Right lobe of liver (tissue), 6 donors: ENCODE measurements around the gene MTA2. TPM values are rescaled to one million over a fixed set of nuclear protein-coding genes. Genes with fewer than 3 reads are reported as not detected.

ENCODE experiments used
- ATAC-seq, 4 donors: fragments of 200-7000 bp; cut with Tn5 transposase; one replicate each; pipeline ENCODE4 v1.9.1; 2020; ENCODE audit warnings: mild to moderate bottlenecking in 4 of 4, moderate library complexity in 4 of 4
- DNase-seq, 3 donors: peaks; one replicate each; pipeline ENCODE4 v3.0.0-alpha.2; 2020
- H3K27ac ChIP-seq, 3 donors: fragments of 200-600 bp; one replicate each; pipeline ENCODE4 v1.8.0; 2022
- H3K27me3 ChIP-seq, 2 donors: fragments of 200-600 bp; one replicate each; pipeline ENCODE4 v1.8.0; 2022
- H3K36me3 ChIP-seq, 4 donors: fragments of 200-600 bp; sonication (generic) in 1 of 4; one replicate each; pipeline versions ENCODE4 v1.5.1 to v1.8.0; 2017 to 2022; ENCODE audit warnings: control low read depth in 1 of 4
- H3K4me1 ChIP-seq, 4 donors: fragments of 200-600 bp; sonication (generic) in 1 of 4; one replicate each; pipeline versions ENCODE4 v1.5.1 to v1.8.0; 2017 to 2022; ENCODE audit warnings: control low read depth in 1 of 4
- H3K4me3 ChIP-seq, 3 donors: fragments of 200-600 bp; one replicate each; pipeline ENCODE4 v1.8.0; 2022
- H3K9me3 ChIP-seq, 4 donors: fragments of 200-600 bp; sonication (generic) in 1 of 4; one replicate each; pipeline versions ENCODE4 v1.5.1 to v1.8.0; 2017 to 2022; ENCODE audit warnings: control low read depth in 1 of 4
- POLR2A ChIP-seq: fragments of 450-650 bp; IDR thresholded peaks from one replicate; pipeline ENCODE4 v1.6.1; 2017; ENCODE audit warnings: antibody characterized with exemption, mild to moderate bottlenecking
- WGBS: methylation state at CpG from one replicate; pipeline ENCODE4 v1.1.6; 2018; ENCODE audit warnings: low coverage, low lambda C conversion rate; ENCODE audit not compliant: insufficient coverage; ENCODE audit errors: missing lambda C conversion rate; 5-methylcytosine and 5-hydroxymethylcytosine counted together
- intact Hi-C, 2 donors: fragments of 100-400 bp; cut with DNase I; formaldehyde crosslinking; loops; one replicate each; pipeline versions ENCODE4 v1.11.2 to v1.14.1; 2022
- total RNA-seq, 6 experiments: library from RNA; depleted of rRNA in 2 of 6; stranded (reverse); fragments of >200 nt in 2 of 6; fragmentation: NEBNext Ultra II Directional in 3 of 6; extraction: Animal tissue kit (Norgen Biotek cat#: 25700) in 3 of 6; gene quantifications; one replicate each; pipeline versions ENCODE4 v1.1.0 to v1.2.4, GENCODE V29; 2016 to 2023
- TF ChIP-seq, protein P1 (sequence below), 4 donors: fragments of 200-600 bp in 3 of 4; fragments of 450-650 bp in 1 of 4; IDR thresholded peaks; one replicate each; pipeline versions ENCODE4 v1.5.1 to v1.8.0; 2016 to 2022; ENCODE audit warnings: antibody characterized with exemption in 4 of 4, mild to moderate bottlenecking in 2 of 4
- donor health status: DM: no; HTN: yes; CAD: no.
- donor health status: DM: no; HTN: no; CAD: no.
- donor health status: DM: no; HTN: no; CAD: no.
- donor health status: DM: no; HTN: yes; CAD: no.
- donor health status: DM: no; HTN: yes; CAD: no.

MTA2 gene
- total RNA-seq, 6 experiments from 2014 or later = 20.0 to 38.0 (median 31.8) TPM

DNA sequence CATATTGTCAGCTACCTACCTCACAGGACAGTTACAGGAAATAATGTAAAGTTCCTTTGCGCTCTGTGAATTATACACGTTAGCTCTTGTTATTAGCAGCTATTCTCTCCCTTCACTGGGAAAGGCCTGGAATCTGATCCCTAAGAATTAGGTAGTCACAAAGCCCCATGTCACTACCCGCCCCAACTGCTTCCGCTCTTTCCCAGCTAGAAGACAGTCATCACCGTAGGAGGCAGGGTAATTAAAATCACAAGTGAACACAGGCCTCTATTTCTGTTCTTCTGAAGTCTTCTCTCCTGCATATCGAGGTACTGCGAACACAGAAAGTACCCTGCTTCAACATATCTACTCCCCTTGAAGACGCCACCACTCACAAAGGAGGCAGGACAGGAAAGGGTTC lies 42.5 kb downstream of the MTA2 start:
- no peak for TF ChIP-seq POLR2A
- TF ChIP-seq, protein P1, sequence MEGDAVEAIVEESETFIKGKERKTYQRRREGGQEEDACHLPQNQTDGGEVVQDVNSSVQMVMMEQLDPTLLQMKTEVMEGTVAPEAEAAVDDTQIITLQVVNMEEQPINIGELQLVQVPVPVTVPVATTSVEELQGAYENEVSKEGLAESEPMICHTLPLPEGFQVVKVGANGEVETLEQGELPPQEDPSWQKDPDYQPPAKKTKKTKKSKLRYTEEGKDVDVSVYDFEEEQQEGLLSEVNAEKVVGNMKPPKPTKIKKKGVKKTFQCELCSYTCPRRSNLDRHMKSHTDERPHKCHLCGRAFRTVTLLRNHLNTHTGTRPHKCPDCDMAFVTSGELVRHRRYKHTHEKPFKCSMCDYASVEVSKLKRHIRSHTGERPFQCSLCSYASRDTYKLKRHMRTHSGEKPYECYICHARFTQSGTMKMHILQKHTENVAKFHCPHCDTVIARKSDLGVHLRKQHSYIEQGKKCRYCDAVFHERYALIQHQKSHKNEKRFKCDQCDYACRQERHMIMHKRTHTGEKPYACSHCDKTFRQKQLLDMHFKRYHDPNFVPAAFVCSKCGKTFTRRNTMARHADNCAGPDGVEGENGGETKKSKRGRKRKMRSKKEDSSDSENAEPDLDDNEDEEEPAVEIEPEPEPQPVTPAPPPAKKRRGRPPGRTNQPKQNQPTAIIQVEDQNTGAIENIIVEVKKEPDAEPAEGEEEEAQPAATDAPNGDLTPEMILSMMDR (IDR thresholded peaks at IDR 0.05) = no peak
- no peak for DNase-seq
- intact Hi-C loops = loop anchor here in 1 of 2 donors (5.0 kb wide), 1 partner anchor 137 kb away; no protein-coding TSS in a partner anchor
- peaks cover 0 to 31% (median 12%) of the 10 kb centered on the region in 4 donors for H3K4me1 ChIP-seq
- no peak overlapping the region for H3K4me3 ChIP-seq
- 75% methylated on average over 8 of the region's 8 CpGs for WGBS
- no peaks in the 10 kb centered on the region for H3K9me3 ChIP-seq
- peaks cover 0 to 46% (median 19%) of the 10 kb centered on the region in 4 donors for H3K36me3 ChIP-seq
- ATAC-seq = no peak
- H3K27ac ChIP-seq = no peak overlapping the region
- no peaks in the 10 kb centered on the region for H3K27me3 ChIP-seq

DNA sequence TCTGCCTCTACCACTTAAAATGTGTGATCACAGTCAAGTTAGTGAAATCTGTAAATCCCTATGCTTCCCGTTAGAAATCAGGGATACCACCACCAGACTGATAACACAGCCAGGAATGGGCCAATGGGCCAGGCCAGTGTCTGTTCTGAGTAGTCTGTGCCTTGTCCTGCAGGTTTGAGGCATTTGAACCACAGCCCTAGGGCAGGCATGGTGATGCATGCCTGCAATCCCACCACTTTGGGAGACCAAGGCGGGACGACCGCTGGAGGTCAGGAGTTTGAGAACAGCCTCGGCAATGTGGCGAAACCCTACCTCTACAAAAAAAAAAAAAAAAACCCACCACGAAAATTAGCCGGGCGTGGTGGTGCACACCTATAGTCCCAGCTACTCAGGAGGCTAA lies 43.0 kb downstream of the MTA2 start:
- H3K36me3 ChIP-seq = peaks cover 0 to 42% (median 19%) of the 10 kb centered on the region in 4 donors
- no peaks in the 10 kb centered on the region for H3K27me3 ChIP-seq
- H3K27ac ChIP-seq = no peak overlapping the region
- no peak for ATAC-seq
- TF ChIP-seq POLR2A = no peak
- TF ChIP-seq, protein P1 (IDR thresholded peaks at IDR 0.05) = no peak
- WGBS = 68% methylated on average over 3 of the region's 9 CpGs
- H3K9me3 ChIP-seq = no peaks in the 10 kb centered on the region
- H3K4me3 ChIP-seq = no peak overlapping the region
- intact Hi-C loops = loop anchor here in 1 of 2 donors (5.0 kb wide), 1 partner anchor 136 kb away; no protein-coding TSS in a partner anchor
- peak in 1 of 3 donors; percentile 25 for DNase-seq
- peaks cover 0 to 36% (median 14%) of the 10 kb centered on the region in 4 donors for H3K4me1 ChIP-seq

DNA sequence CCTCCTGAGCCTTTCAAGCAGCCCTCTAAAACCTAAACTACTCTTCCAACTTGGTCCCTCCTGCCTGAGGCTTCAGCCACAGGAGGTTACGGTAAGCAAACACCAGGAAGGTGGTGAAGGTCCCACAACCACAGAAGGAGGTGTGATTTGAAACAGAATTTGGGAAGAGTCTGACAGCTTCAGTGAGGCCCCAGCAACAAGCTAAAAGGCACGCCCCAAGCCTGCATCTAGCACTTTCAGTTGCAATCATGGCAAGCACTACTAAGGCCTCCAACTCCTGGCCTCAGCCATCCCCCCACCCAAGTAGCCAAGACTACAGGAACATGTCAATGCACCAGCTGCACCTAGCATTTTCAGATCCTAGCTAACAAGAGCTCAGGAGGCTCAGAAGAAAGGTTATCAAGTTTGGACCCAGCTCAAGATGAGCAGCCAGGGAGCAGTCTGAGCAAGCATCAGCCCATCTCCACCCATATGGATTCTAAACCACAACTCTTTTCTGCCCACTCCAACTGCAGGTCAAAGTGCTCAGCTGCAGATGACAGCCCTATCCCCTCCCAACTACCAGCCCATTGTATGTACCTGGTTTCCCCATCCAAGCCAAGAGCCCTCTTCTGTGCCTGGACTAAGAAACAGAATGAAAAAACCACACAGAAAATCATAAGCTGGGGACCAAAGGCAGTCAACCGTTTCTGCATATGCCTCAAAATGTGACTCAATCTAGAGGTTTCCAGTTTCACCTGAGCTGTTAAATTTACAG lies 44.6 kb downstream of the MTA2 start:
- H3K4me3 ChIP-seq = no peak overlapping the region
- peak overlapping the region; percentile 44 to 86 (median 45) for H3K27ac ChIP-seq
- no peak for ATAC-seq
- peak in 1 of 3 donors; percentile 27 for DNase-seq
- 38% methylated on average over 2 of the region's 3 CpGs for WGBS
- intact Hi-C loops = loop anchor here in 1 of 2 donors (5.0 kb wide), 1 partner anchor 135 kb away; no protein-coding TSS in a partner anchor
- peaks cover 0 to 34% (median 11%) of the 10 kb centered on the region in 4 donors for H3K36me3 ChIP-seq
- H3K4me1 ChIP-seq = peaks cover 0 to 52% (median 22%) of the 10 kb centered on the region in 4 donors
- no peaks in the 10 kb centered on the region for H3K9me3 ChIP-seq
- H3K27me3 ChIP-seq = no peaks in the 10 kb centered on the region
- TF ChIP-seq POLR2A = no peak
- TF ChIP-seq, protein P1 (IDR thresholded peaks at IDR 0.05) = no peak

DNA sequence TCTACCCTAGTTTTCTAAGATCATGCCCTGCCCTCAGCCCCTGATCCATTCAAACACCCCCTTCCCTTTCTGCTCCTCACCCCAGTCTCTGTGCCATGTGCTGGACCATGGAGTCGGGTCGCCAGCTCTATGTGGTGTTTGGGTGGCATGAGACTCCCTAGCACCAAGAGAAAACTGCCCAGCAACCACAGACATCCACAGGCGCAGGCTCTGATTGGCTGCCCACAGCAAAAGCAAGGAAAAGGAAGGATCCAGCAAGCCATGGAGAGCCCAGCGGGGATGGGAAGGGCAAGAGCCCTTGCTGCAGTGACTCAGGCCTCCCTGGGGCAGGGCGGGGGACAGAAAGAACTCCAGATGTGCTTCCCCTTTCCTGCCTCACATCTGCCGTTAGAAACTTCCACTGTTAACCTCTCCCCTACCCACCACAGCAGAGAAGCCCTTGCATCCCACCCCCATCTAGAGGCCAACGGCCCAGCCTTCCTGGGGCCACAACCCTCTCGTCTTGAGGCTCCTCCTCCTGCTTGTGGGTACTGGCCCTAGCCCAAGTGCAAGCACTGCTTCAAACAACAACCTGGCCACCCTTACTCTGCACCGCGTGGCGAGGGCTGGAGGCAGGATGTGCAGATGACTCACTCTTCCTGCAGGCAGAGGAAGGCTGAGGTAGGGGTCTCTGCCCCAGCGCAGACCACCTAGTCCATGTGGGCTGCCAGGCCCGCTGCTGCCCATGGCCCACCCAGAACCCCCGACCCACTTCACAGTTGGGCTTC lies 45.4 kb downstream of the MTA2 start:
- no peak overlapping the region for H3K4me3 ChIP-seq
- DNase-seq = peak in 2 of 3 donors; percentile 68 to 71
- H3K27me3 ChIP-seq = no peaks in the 10 kb centered on the region
- intact Hi-C loops = loop anchor here in 1 of 2 donors (5.0 kb wide), 1 partner anchor 134 kb away; no protein-coding TSS in a partner anchor
- TF ChIP-seq POLR2A = no peak
- TF ChIP-seq, protein P1 (IDR thresholded peaks at IDR 0.05) = no peak
- H3K4me1 ChIP-seq = peaks cover 0 to 55% (median 24%) of the 10 kb centered on the region in 4 donors
- peaks cover 0 to 31% (median 11%) of the 10 kb centered on the region in 4 donors for H3K36me3 ChIP-seq
- no peaks in the 10 kb centered on the region for H3K9me3 ChIP-seq
- peak; percentile 26 to 40 (median 30) for ATAC-seq
- WGBS = 39% methylated on average over 8 of the region's 14 CpGs
- H3K27ac ChIP-seq = peak overlapping the region; percentile 44 to 86 (median 45)
